Osteoblast (primary cell): ENCODE measurements around the gene BICRA. TPM values are rescaled to one million over a fixed set of nuclear protein-coding genes. Genes with fewer than 3 reads are reported as not detected.
A peak's percentile ranks its signal among the peaks of the same experiment; 100 is the strongest.

Experiments
- DNase-seq: peaks from one replicate; pipeline ENCODE4 v3.0.0; 2011; ENCODE audit warnings: low spot score, mixed read lengths; ENCODE audit not compliant: insufficient read length; ENCODE audit errors: missing footprints
- H2AFZ ChIP-seq: 2 replicates; pipeline ENCODE4 v1.6.0; 2011; ENCODE audit warnings: mild to moderate bottlenecking, low read length
- H3K27ac ChIP-seq: 2 replicates; pipeline ENCODE4 v1.5.1; 2011; ENCODE audit warnings: mild to moderate bottlenecking, low read depth, low read length, moderate library complexity
- H3K27me3 ChIP-seq: 2 replicates; pipeline ENCODE4 v1.6.0; 2012; ENCODE audit warnings: mild to moderate bottlenecking, control low read depth, inconsistent platforms, low read length, moderate library complexity; ENCODE audit not compliant: insufficient read depth
- H3K36me3 ChIP-seq: 2 replicates; pipeline ENCODE4 v1.5.1; 2011; ENCODE audit warnings: mild to moderate bottlenecking, low read length, control low read depth, moderate library complexity; ENCODE audit not compliant: insufficient read depth
- H3K4me1 ChIP-seq: 2 replicates; pipeline ENCODE4 v1.5.1; 2011; ENCODE audit warnings: mild to moderate bottlenecking, low read length, control low read depth, moderate library complexity; ENCODE audit not compliant: insufficient read depth
- H3K4me2 ChIP-seq: 2 replicates; pipeline ENCODE4 v1.6.0; 2011; ENCODE audit warnings: mild to moderate bottlenecking, low read length; ENCODE audit not compliant: insufficient read depth
- H3K4me3 ChIP-seq: fragments of 200-600 bp; sonication (generic); 3 replicates; pipeline ENCODE4 v1.5.1; 2012; ENCODE audit warnings: mild to moderate bottlenecking, low read length, inconsistent platforms; ENCODE audit not compliant: insufficient read depth
- H3K79me2 ChIP-seq: 2 replicates; pipeline ENCODE4 v1.6.0; 2012; ENCODE audit warnings: mild to moderate bottlenecking, low read length, control low read depth, inconsistent platforms; ENCODE audit not compliant: insufficient read depth
- H3K9me3 ChIP-seq: 2 replicates; pipeline ENCODE4 v1.5.1; 2011; ENCODE audit warnings: low read depth, low read length, control low read depth
- H4K20me1 ChIP-seq: 2 replicates; pipeline ENCODE4 v1.6.0; 2012; ENCODE audit warnings: mild to moderate bottlenecking, low read length, control low read depth; ENCODE audit not compliant: insufficient read depth
- total RNA-seq: library from RNA; depleted of rRNA; stranded (reverse); fragments of >200 nt; gene quantifications from 2 replicates; pipeline ENCODE4 v1.2.3, GENCODE V29; 2012
- TF ChIP-seq, protein P1 (sequence below): IDR thresholded peaks from 2 replicates; pipeline ENCODE4 v1.5.1; 2011; ENCODE audit warnings: mild to moderate bottlenecking, low read depth, low read length, moderate library complexity; ENCODE audit errors: extremely low read depth

The BICRA gene
- total RNA-seq, 1 donor = 4.7 TPM

DNA sequence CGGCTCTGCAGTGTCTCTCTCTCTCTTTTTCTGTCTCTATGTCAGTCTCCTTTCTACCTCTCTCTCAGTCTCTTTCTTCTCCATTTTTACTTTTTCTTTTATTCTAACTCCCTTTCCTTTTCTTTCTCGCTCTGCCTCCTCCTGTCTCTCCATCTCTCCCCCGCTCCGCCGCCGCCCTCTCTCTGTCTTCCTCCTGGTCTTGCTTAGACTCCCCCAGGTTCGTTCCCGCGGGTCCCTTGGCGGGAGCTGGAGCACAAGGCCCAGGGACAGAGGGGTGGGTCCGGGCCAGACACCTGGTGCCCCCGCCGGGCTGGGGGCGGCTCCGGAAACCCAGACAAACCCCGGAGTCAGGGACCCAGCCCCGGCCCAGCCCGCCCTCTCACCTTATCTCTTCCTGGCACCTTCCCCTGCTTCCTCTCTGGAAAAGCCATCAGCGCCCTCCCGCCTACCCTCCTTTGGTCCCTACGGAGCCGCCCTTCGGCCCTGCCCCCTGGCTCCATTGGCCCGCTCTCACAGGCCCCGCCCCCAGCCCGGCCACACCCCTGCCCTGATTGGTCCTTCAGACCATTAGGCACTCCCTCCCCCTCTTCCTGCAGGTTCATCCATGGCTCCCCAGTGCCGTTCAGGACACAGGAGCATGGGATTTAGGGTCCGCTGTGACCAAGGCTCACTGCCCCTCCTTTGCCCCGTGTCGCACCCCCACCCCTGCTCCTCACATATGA is 121.0 kb downstream of the BICRA start:
- no peaks in the 10 kb centered on the region for H3K9me3 ChIP-seq
- peak overlapping the region; percentile 55 for H3K4me2 ChIP-seq
- H3K27ac ChIP-seq = peak overlapping the region; percentile 68
- H3K36me3 ChIP-seq = peaks cover 67% of the 10 kb centered on the region
- TF ChIP-seq, protein P1, sequence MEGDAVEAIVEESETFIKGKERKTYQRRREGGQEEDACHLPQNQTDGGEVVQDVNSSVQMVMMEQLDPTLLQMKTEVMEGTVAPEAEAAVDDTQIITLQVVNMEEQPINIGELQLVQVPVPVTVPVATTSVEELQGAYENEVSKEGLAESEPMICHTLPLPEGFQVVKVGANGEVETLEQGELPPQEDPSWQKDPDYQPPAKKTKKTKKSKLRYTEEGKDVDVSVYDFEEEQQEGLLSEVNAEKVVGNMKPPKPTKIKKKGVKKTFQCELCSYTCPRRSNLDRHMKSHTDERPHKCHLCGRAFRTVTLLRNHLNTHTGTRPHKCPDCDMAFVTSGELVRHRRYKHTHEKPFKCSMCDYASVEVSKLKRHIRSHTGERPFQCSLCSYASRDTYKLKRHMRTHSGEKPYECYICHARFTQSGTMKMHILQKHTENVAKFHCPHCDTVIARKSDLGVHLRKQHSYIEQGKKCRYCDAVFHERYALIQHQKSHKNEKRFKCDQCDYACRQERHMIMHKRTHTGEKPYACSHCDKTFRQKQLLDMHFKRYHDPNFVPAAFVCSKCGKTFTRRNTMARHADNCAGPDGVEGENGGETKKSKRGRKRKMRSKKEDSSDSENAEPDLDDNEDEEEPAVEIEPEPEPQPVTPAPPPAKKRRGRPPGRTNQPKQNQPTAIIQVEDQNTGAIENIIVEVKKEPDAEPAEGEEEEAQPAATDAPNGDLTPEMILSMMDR = no peak
- H4K20me1 ChIP-seq = peaks cover 31% of the 10 kb centered on the region
- H3K4me3 ChIP-seq = no peak overlapping the region
- no peak overlapping the region for H2AFZ ChIP-seq
- peak; percentile 58 for DNase-seq
- peaks cover 69% of the 10 kb centered on the region for H3K79me2 ChIP-seq
- H3K27me3 ChIP-seq = no peaks in the 10 kb centered on the region
- peaks cover 29% of the 10 kb centered on the region for H3K4me1 ChIP-seq

DNA sequence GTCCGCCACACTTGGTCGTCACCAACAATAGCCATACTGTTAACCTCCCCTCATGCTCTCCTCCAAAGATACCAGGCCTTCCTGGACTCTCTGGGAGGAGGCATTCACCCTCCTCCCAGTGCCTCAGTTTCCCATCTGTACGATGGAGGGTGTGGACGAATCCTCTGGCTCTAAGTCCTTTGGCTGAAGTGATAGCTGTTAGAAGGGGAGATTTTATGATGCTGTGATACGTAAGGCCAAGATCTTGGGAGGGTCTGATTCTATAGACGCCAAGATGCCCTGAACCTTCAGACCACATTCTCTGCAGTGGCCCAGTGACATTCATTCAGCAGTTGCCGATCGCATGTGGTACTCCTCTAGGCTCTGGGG is 121.6 kb downstream of the BICRA start:
- peaks cover 70% of the 10 kb centered on the region for H3K79me2 ChIP-seq
- peak; percentile 26 for DNase-seq

DNA sequence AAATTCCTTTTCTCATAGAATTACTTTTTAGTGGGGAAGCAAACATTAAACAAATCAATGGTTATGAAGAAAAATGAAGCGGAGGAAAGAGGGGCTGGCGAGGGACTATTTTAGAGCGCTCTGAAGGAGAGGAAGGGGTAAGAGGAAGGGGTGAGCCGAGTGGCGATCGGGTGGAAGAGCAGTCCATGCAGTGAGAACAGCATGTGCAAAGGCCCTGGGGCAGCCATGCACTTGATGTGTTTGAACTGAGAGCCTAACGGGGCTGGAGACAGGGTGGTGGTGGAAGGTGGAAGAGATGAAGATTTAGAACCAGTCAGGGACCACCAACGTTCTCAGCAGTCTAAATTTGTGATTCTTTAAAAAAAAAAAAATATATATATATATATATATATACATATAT is 122.0 kb downstream of the BICRA start:
- H3K36me3 ChIP-seq = peaks cover 66% of the 10 kb centered on the region
- peaks cover 29% of the 10 kb centered on the region for H3K4me1 ChIP-seq
- no peak overlapping the region for H3K4me2 ChIP-seq
- H3K9me3 ChIP-seq = no peaks in the 10 kb centered on the region
- H3K27ac ChIP-seq = no peak overlapping the region
- no peak for DNase-seq
- peaks cover 31% of the 10 kb centered on the region for H4K20me1 ChIP-seq
- no peaks in the 10 kb centered on the region for H3K27me3 ChIP-seq
- TF ChIP-seq, protein P1 = no peak
- H3K4me3 ChIP-seq = no peak overlapping the region
- no peak overlapping the region for H2AFZ ChIP-seq
- peaks cover 66% of the 10 kb centered on the region for H3K79me2 ChIP-seq

More for the DNA sequence above, 121.6 kb downstream of the BICRA start:
- Histone ChIP-seq H4K20me1 (peaks cover 31% of the 10 kb centered on the region), H3K27ac (no peak overlapping the region), H3K9me3 (no peaks in the 10 kb centered on the region), H2AFZ (no peak overlapping the region), H3K36me3 (peaks cover 70% of the 10 kb centered on the region), H3K27me3 (no peaks in the 10 kb centered on the region), H3K4me3 (no peak overlapping the region), H3K4me1 (peaks cover 29% of the 10 kb centered on the region), H3K4me2 (no peak overlapping the region)
- TF ChIP-seq, protein P1 = no peak

DNA sequence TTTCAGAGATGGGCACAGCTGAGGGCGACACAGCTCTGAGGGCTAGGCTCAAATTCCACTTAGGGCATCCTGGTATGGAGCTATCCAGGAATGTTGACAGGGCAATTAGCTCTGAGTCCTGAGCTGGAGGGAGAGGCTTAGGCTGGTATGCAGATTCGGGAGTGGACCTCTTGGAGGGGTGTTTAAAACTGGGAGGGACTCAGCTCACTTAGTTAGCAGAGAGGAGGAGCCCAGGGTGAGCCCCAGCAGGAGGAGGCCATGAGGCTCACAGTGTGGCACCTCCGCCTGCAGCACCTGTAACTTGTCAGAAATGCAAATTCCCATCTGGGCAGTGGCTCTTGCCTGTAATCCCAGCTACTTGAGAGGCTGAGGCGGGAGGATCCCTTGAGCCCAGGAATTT is 126.2 kb downstream of the BICRA start:
- Histone ChIP-seq H4K20me1 (peaks cover 16% of the 10 kb centered on the region), H2AFZ (no peak overlapping the region), H3K4me1 (no peaks in the 10 kb centered on the region), H3K79me2 (peaks cover 38% of the 10 kb centered on the region), H3K36me3 (peaks cover 60% of the 10 kb centered on the region), H3K4me3 (no peak overlapping the region), H3K9me3 (no peaks in the 10 kb centered on the region), H3K27ac (no peak overlapping the region), H3K27me3 (no peaks in the 10 kb centered on the region), H3K4me2 (no peak overlapping the region)
- DNase-seq = peak; percentile 41
- TF ChIP-seq, protein P1 = no peak
